Measurements from ENCODE around the gene RFT1. TPM values are rescaled to one million over a fixed set of nuclear protein-coding genes. Genes with fewer than 3 reads are reported as not detected.

The RFT1 gene
- polyA plus RNA-seq, 1 donor (not counting 4 experiments of a cell fraction or from before 2014, with no cell fraction given), result 34.4 TPM

DNA sequence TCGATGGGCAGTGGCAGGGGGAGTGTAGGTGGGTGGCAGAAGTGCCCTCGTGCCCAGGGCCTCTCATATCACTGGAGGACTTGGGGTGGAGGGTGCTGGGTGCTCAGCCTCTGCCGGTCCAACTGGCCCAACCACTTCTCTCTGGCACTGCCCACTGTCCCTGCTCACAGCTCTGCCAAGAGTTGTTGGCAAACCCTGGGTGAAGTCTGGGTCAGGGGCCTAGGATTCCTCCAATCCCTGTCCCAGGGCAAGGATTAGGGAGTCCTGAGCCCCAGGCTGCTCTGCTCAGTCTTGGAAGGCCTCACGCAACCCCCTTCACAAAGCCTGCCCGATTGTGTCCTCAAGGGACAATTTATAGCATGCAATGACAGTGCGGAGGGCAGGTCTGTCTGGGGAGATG, 25.5 kb upstream of the RFT1 start:
- Histone ChIP-seq H3K9ac (ENCODE audit: control insufficient read depth, extremely low read depth, insufficient read depth, low read length) (no peak overlapping the region), H2AFZ (ENCODE audit: control insufficient read depth, low read length) (no peak overlapping the region), H3K36me3 (ENCODE audit: control insufficient read depth in 2 of 2, extremely low read depth in 1 of 2, insufficient read depth in 2 of 2, low read length in 2 of 2) (no peaks in the 10 kb centered on the region), H3K4me2 (ENCODE audit: control insufficient read depth, extremely low read depth, insufficient read depth, low read depth, low read length) (peak overlapping the region; percentile 53), H3K4me3 (ENCODE audit: control insufficient read depth in 2 of 3, extremely low read depth in 1 of 3, insufficient read depth in 2 of 3, low read depth in 1 of 3, low read length in 3 of 3) (no peak overlapping the region), H3K9me1 (ENCODE audit: control insufficient read depth, extremely low read depth, insufficient read depth, low read length) (no peaks in the 10 kb centered on the region), H4K20me1 (ENCODE audit: control insufficient read depth, extremely low read depth, insufficient read depth, low read length) (peaks cover 4% of the 10 kb centered on the region), H3K79me2 (ENCODE audit: control insufficient read depth, insufficient read depth, low read length) (no peaks in the 10 kb centered on the region), H3K27ac (ENCODE audit: control insufficient read depth, insufficient read depth, low read length) (no peak overlapping the region), H3K4me1 (ENCODE audit: control insufficient read depth, extremely low read depth, insufficient read depth, low read length) (peaks cover 17% of the 10 kb centered on the region), H3K9me3 (ENCODE audit: control insufficient read depth, low read depth, low read length) (no peaks in the 10 kb centered on the region), H3K27me3 (ENCODE audit: control insufficient read depth, extremely low read depth, insufficient read depth, low read length) (peaks cover 36% of the 10 kb centered on the region)
- dilution Hi-C loops (cut with MboI; ENCODE audit: extremely low pct_ligation_motif_present, low sequenced_read_pairs), result no loop called here
- TF ChIP-seq EZH2 (IDR thresholded peaks at IDR 0.05; ENCODE audit: low read length), result no peak
- DNase-seq (ENCODE audit: low read depth, low spot score) (no peak), FAIRE-seq (no peak)

DNA sequence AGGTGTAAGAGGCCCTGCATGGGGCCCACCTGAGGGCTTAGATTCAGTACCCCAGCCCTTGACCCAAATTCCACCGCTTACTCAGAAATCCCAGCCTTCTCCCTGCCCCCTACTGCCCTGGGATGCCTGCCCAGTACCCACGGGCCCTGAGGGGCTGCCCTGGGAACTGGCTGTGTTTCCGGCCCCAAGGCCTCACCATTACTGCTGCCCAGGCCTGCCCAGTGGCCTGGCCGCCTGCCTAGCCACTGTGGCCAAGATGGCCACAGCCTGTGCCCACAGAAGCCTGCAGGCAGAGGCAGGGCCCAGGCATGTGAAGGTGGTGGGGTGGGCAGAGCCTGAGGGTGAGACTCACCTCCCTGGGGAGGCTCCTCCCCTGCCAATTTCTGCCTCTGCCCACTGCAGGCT, 24.6 kb upstream of the RFT1 start:
- DNase-seq (ENCODE audit: low read depth, low spot score) (no peak), FAIRE-seq (peak; percentile 44)
- H4K20me1 ChIP-seq (ENCODE audit: control insufficient read depth, extremely low read depth, insufficient read depth, low read length), result peaks cover under 1% of the 10 kb centered on the region
- dilution Hi-C loops (cut with MboI; ENCODE audit: extremely low pct_ligation_motif_present, low sequenced_read_pairs), result no loop called here
- no peaks in the 10 kb centered on the region for H3K9me1 ChIP-seq (ENCODE audit: control insufficient read depth, extremely low read depth, insufficient read depth, low read length)
- H3K4me1 ChIP-seq (ENCODE audit: control insufficient read depth, extremely low read depth, insufficient read depth, low read length), result peaks cover 24% of the 10 kb centered on the region
- peak; percentile 1 for TF ChIP-seq EZH2 (IDR thresholded peaks at IDR 0.05; ENCODE audit: low read length)
- TF ChIP-seq, protein P1, sequence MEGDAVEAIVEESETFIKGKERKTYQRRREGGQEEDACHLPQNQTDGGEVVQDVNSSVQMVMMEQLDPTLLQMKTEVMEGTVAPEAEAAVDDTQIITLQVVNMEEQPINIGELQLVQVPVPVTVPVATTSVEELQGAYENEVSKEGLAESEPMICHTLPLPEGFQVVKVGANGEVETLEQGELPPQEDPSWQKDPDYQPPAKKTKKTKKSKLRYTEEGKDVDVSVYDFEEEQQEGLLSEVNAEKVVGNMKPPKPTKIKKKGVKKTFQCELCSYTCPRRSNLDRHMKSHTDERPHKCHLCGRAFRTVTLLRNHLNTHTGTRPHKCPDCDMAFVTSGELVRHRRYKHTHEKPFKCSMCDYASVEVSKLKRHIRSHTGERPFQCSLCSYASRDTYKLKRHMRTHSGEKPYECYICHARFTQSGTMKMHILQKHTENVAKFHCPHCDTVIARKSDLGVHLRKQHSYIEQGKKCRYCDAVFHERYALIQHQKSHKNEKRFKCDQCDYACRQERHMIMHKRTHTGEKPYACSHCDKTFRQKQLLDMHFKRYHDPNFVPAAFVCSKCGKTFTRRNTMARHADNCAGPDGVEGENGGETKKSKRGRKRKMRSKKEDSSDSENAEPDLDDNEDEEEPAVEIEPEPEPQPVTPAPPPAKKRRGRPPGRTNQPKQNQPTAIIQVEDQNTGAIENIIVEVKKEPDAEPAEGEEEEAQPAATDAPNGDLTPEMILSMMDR (optimal IDR thresholded peaks at IDR 0.05 in 1 of 3, IDR thresholded peaks at IDR 0.05 in 1 of 3, conservative IDR thresholded peaks at IDR 0.05 in 1 of 3; ENCODE audit: extremely low read depth in 1 of 3, insufficient read depth in 2 of 3, low read length in 3 of 3), result no peak
- H3K9ac ChIP-seq (ENCODE audit: control insufficient read depth, extremely low read depth, insufficient read depth, low read length), result no peak overlapping the region
- no peak overlapping the region for H3K4me3 ChIP-seq (ENCODE audit: control insufficient read depth in 2 of 3, extremely low read depth in 1 of 3, insufficient read depth in 2 of 3, low read depth in 1 of 3, low read length in 3 of 3)
- no peaks in the 10 kb centered on the region for H3K79me2 ChIP-seq (ENCODE audit: control insufficient read depth, insufficient read depth, low read length)
- H3K9me3 ChIP-seq (ENCODE audit: control insufficient read depth, low read depth, low read length), result no peaks in the 10 kb centered on the region
- H3K27ac ChIP-seq (ENCODE audit: control insufficient read depth, insufficient read depth, low read length), result no peak overlapping the region
- H3K4me2 ChIP-seq (ENCODE audit: control insufficient read depth, extremely low read depth, insufficient read depth, low read depth, low read length), result no peak overlapping the region
- no peaks in the 10 kb centered on the region for H3K36me3 ChIP-seq (ENCODE audit: control insufficient read depth in 2 of 2, extremely low read depth in 1 of 2, insufficient read depth in 2 of 2, low read length in 2 of 2)
- H2AFZ ChIP-seq (ENCODE audit: control insufficient read depth, low read length), result no peak overlapping the region
- H3K27me3 ChIP-seq (ENCODE audit: control insufficient read depth, extremely low read depth, insufficient read depth, low read length), result peaks cover 35% of the 10 kb centered on the region

DNA sequence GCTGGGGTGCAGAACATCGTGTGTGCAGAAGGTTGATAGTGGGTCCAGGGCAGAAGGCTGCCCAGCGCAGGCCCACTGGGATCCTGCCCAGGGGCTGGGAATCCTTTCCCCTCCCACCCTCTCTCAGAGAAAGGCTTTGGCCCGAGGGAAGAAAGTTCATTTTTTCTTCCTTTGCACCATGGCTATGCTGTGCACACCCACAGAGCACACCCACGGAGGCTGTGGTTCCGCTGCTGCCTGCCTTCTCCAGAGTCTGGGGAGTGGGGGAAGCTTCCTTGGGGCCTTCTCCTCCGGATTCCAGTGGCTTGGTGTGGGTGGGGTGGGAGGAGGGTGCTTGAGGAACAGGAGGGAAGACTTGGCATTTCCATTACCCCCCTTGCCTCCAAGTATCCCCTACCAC, 23.7 kb upstream of the RFT1 start:
- no peak overlapping the region for H3K27ac ChIP-seq (ENCODE audit: control insufficient read depth, insufficient read depth, low read length)
- H3K27me3 ChIP-seq (ENCODE audit: control insufficient read depth, extremely low read depth, insufficient read depth, low read length), result peaks cover 28% of the 10 kb centered on the region
- no peak for TF ChIP-seq EZH2 (IDR thresholded peaks at IDR 0.05; ENCODE audit: low read length)
- TF ChIP-seq, protein P1 (optimal IDR thresholded peaks at IDR 0.05 in 1 of 3, IDR thresholded peaks at IDR 0.05 in 1 of 3, conservative IDR thresholded peaks at IDR 0.05 in 1 of 3; ENCODE audit: extremely low read depth in 1 of 3, insufficient read depth in 2 of 3, low read length in 3 of 3), result no peak
- no peaks in the 10 kb centered on the region for H3K36me3 ChIP-seq (ENCODE audit: control insufficient read depth in 2 of 2, extremely low read depth in 1 of 2, insufficient read depth in 2 of 2, low read length in 2 of 2)
- no peaks in the 10 kb centered on the region for H4K20me1 ChIP-seq (ENCODE audit: control insufficient read depth, extremely low read depth, insufficient read depth, low read length)
- FAIRE-seq (no peak), DNase-seq (ENCODE audit: low read depth, low spot score) (no peak)
- no peaks in the 10 kb centered on the region for H3K9me3 ChIP-seq (ENCODE audit: control insufficient read depth, low read depth, low read length)
- no peak overlapping the region for H2AFZ ChIP-seq (ENCODE audit: control insufficient read depth, low read length)
- no peaks in the 10 kb centered on the region for H3K9me1 ChIP-seq (ENCODE audit: control insufficient read depth, extremely low read depth, insufficient read depth, low read length)
- H3K4me2 ChIP-seq (ENCODE audit: control insufficient read depth, extremely low read depth, insufficient read depth, low read depth, low read length), result no peak overlapping the region
- H3K9ac ChIP-seq (ENCODE audit: control insufficient read depth, extremely low read depth, insufficient read depth, low read length), result no peak overlapping the region
- H3K79me2 ChIP-seq (ENCODE audit: control insufficient read depth, insufficient read depth, low read length), result no peaks in the 10 kb centered on the region
- peaks cover 26% of the 10 kb centered on the region for H3K4me1 ChIP-seq (ENCODE audit: control insufficient read depth, extremely low read depth, insufficient read depth, low read length)
- dilution Hi-C loops (cut with MboI; ENCODE audit: extremely low pct_ligation_motif_present, low sequenced_read_pairs), result no loop called here
- no peak overlapping the region for H3K4me3 ChIP-seq (ENCODE audit: control insufficient read depth in 2 of 3, extremely low read depth in 1 of 3, insufficient read depth in 2 of 3, low read depth in 1 of 3, low read length in 3 of 3)

Data from keratinocyte (primary cell).